ENCODE measurements around the gene ANKRD28. TPM values are rescaled to one million over a fixed set of nuclear protein-coding genes. Genes with fewer than 3 reads are reported as not detected.

The ANKRD28 gene
- total and polyA plus RNA-seq, 2 of the 8 experiments (the other 6 are each of a cell fraction or from before 2014, with no cell fraction given), result 39.1 to 61.7 TPM

GRCh38 chr3:15755780-15756179 is 42.0 kb downstream of the ANKRD28 start (continued):
- TF ChIP-seq TEAD4 (IDR thresholded peaks at IDR 0.05; ENCODE audit: low read depth, low read length), result no peak
